HG03097 (cell line): ENCODE results near the gene C2orf49.

Source experiments
- ATAC-seq: cut with Tn5 transposase; IDR thresholded peaks from one replicate; pipeline ENCODE4 v1.9.1; 2021; ENCODE audit not compliant: unreplicated experiment, low FRiP score

The C2orf49 gene

GRCh38 chr2:105398336-105399206, 61.2 kb downstream of the C2orf49 start, which contains the start of gene FHL2:
TSS of gene FHL2 (minus strand) at chr2:105399051. CDS start at chr2:105386516, 12,535 bp downstream.
- peak; percentile 97 for ATAC-seq
